NT2/D1 (cell line): ENCODE results near the gene KIAA1217.

Experiments
- SUZ12 ChIP-seq: IDR thresholded peaks from 2 replicates; pipeline ENCODE4 v1.6.1; 2011; ENCODE audit not compliant: insufficient read length, insufficient read depth; ENCODE audit errors: extremely low read depth
- YY1 ChIP-seq: IDR thresholded peaks from 2 replicates; pipeline ENCODE4 v1.6.1; 2011; ENCODE audit not compliant: insufficient read length, insufficient read depth

GRCh38 chr10:24438800-24439199 is 229.9 kb downstream of the KIAA1217 start:
- TF ChIP-seq YY1 (no peak), SUZ12 (no peak)
